HG02642 (cell line): ENCODE measurements around the gene P2RY2.
A peak's percentile ranks its signal among the peaks of the same experiment; 100 is the strongest.

Source experiments
- ATAC-seq: cut with Tn5 transposase; IDR thresholded peaks from one replicate; pipeline ENCODE4 v1.9.1; 2021; ENCODE audit warnings: mild to moderate bottlenecking; ENCODE audit not compliant: unreplicated experiment, poor library complexity

P2RY2 gene

DNA sequence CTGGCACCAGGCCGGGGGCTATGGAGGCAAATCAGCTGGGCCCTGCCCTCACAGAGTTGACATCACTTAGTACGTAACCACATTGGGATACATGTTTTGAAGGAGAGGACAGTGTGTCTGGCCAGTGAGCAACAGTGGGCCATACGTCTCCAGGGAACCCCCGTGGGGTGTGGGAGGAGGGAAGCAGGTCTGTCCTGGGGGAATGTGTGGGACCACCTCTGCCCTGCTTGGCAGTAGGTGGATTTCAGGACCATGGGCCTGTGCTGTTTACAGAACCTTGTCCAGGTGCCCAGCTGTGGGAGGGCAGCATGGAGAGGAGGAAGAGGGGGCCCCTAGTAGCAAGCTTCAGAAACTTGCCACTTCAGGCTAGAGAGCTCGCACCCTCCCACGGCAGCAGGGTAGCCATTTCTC lies 21.0 kb downstream of the P2RY2 start:
- ATAC-seq, result no peak

DNA sequence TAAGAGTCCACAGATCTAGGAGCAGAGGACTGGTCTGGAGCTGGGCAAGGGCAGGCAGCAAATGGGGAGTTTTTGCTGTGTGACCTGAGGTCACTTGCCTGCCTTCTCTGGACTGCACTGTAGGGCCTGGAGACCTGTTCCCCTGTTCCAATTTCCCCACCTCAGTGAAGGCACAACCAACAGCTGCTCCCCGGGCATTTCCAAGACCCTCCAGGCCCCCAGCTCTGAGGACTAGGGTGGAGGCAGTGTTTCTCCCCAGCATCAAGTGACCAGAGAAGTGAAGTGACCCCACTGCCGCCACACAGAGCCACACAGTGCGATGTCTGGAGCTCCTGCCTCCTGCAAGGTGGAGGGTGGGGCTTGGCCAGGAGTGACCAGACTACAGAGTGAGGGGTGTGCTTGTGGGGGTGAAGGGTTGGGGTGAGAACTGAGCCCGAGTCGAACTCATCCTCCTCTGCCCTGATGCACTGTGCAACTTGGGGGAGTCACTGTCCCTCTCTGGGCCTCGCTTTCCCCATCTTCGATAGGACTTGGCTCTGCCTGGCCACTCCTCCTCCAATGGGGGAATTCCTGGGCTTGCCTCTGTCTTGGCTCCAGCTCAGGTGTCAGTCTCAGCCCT lies 21.6 kb downstream of the P2RY2 start:
- ATAC-seq, result no peak

DNA sequence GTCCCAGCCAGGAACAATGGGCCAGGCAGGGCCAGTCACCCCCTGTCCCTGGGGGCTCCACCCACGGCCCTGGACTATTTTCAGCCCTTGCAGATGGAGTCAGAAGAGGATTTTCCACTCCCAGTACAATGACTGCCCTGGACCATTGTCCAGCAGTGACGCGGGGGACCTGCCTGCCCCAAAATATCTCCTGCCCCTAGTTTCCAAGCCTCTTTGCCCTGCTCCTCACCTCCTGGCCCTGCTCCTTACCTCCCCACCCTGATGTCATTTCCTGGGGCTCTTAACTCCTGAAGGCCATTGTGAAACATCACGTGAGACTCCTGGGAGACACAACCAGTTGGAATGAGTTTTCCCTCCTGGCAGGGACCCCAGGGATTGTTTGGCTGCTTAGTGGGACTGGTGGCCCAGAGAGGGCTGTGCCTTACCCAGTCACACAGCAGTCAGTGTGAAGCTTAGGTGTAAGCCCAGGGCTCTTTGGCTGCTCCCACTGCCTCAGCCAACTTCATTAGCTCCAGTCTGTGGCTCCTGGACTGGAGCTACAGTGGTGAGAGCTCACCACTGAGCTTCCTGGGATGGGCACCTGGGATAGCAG lies 22.2 kb downstream of the P2RY2 start:
- no peak for ATAC-seq

DNA sequence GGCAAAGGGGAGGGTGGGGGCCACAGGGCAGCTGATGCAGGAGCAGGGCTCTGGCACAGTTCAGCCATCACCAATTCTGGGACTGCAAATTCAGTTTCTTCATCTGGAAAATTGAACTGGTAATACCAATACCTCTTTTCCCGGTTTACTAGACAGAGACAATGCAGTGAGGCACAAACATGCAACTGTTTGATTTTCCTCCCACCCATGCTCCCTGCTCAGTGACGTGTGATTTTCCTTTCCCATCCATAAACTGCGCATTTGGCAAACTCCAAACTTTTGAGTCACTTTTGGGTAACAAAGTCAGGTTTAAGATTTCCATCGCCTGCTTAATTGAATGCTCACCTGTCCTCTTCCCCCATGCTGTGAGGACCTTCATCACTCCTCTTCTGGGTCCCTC lies 23.2 kb downstream of the P2RY2 start:
- ATAC-seq, result no peak

DNA sequence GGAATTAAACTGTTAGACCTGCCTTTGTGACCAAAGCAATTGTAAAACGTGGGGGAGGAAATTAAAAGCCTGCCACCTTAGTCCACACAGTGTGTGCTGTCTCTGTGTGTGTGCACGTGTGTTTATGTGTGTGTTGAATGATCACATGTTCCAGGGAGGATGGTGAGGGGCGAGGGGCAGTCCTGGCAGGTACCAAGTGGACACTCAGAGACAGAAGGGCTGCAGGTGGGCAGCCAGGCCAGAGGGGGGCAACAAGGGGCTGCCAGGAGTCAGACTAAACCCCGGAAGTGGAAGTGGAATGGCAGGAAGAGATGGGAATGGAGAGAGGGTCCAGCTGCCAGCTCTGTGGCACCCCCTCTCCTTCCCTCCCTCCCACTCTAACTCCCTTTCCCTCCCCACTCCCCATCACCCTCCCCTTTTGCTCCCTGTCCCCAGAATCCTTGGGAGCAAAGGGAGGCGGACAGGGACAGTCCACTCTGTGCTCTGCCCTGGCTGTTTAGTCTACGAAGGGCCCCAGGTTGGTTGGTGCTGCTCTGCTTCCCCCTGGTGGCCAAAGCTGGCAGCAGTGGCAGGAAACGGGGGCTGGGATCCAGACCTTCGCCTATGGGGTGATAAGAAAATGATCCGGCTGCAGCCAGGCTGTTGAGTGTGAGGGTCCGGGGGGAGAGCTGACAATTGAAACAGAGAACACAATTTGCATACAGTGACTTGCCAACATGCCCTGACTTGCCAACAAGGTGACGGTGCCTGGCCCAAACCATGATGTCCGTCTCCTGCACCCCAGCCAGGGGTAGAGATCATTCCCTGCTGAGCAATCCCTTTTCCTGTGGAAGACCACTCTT lies 24.4 kb downstream of the P2RY2 start:
- ATAC-seq, result peak; percentile 72

DNA sequence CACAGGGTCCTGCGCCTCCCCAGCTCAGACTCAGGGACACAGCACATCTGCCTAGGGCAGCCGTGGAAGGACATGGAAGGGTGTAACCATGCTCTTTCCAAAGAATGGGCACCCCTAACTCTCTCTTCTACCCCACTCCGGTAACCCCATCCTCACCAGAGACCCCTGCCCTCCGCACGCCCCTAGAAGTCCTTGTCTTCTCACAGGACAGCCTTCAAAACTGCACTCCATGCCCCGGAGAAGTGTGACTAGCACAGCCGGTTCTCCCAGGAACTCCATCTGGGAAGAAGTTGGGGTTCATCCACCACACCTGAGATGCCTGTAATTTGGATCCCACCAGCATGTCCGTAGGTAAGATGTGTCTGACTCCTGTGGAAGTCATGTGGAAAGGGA lies 25.0 kb downstream of the P2RY2 start:
- no peak for ATAC-seq

DNA sequence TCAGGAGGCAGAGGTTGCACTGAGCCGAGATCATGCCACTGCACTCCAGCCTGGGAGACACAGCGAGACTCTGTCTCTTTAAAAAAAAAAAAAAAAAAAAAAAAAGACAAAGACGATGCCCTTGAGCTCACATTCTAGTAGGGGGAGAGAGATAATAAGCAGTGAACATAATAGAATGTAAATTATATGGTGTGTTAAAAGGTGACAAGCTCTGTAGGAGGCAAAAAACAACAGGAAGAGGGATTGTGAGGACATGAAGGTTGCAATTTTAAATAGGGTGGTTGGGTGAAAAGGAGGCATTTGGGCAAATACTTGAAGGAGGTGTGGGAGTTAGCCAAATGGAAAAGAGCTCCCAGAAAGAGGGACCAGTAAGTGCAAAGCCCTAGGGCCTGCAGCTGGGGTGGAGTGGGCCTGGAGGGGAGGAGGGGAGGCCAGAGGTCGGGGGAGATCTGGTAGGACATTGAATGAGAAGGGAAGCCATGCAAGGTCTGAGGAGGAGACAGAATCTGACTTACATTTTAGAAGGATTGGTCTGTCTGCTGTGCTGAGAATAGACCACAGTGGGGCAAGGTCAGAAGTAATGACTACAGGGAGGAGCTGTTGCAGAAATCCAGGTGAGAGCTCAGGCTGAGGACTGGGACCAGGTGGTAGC lies 26.6 kb downstream of the P2RY2 start:
- ATAC-seq, result no peak

DNA sequence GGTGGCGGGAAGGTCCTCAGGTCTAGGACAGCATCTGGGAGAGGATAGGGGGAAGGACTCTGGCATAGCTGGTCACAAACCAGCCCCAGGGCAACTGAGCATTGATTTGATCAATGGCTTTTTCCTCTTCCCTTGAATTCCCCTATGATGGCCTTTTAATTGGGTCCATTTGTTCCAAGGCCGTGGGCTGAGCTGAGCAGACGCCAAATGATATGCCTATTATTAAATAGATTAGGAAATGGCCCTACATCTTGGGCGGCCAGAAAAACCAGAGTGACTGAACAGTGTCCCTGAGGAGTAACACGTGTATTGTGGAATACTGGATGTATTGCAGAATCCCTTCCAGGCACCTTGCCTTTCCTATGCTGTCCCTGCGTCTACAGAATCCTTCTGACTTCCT lies 27.4 kb downstream of the P2RY2 start:
- ATAC-seq, result no peak

DNA sequence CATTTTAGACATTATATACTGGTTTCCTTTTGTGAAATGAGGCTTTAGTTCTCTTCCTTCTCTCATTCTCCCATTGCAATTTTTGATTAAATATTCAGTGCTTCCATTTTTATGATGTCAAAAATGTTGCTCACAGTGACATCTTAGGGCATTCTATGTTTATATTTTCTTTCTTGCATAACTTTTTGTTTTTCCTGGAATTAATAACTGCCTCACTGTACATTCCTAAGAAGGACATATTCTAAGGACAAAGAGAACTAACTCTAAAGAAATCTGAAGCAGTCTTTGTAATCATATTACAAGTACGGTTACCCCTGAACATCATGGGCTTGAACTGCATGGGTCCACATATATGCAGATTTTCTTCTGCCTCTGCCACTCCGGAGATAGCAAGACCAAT lies 28.2 kb downstream of the P2RY2 start:
- no peak for ATAC-seq

DNA sequence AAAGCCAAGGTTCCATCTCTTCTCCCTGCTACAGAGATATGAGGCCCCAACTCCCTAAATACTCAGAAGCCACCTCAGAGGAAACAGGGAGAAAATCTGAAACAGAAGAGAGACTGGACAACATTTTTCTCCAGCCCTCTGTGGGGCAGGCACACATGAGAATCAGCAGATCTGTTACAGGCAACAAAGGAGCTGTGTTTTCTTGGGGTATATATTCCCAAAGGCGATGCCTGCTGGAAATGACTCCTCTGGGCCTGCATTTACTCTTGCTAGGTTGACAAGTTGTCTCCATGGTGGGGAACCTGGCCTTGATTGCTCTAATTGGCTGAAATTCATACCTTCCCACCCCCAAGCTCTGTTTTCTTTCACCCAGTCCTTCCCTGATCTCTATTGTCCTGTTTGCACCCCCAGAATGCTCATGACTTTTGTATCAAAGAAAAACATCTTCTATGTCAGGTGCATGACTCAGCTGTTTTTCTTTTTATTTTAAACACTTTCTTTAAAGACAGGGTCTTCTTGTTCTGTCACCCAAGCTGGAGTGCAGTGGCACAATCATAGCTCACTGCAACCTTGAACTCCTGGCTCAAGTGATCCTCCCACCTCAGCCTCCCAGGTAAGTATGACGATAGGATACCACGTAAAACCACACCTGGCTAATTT lies 30.6 kb downstream of the P2RY2 start:
- ATAC-seq, result no peak

DNA sequence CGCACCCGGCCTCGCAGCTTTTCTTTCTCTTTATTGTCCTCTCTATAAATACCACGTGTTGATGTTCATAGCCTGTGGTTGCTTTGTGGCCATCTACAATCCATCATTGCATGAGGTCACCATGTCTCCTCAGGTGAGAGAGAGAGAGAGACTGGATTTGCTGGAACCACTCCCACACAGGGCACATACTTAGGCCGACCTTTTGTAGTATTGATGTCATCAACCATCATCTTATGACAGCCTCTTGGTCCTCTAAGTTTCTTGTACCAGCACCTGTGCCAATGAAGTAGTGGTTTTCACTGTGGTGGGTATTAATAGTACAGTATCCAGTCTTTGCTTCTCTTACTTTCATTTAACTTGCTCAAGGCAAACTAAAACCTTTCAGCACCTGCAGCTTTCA lies 31.2 kb downstream of the P2RY2 start:
- peak; percentile 59 for ATAC-seq

DNA sequence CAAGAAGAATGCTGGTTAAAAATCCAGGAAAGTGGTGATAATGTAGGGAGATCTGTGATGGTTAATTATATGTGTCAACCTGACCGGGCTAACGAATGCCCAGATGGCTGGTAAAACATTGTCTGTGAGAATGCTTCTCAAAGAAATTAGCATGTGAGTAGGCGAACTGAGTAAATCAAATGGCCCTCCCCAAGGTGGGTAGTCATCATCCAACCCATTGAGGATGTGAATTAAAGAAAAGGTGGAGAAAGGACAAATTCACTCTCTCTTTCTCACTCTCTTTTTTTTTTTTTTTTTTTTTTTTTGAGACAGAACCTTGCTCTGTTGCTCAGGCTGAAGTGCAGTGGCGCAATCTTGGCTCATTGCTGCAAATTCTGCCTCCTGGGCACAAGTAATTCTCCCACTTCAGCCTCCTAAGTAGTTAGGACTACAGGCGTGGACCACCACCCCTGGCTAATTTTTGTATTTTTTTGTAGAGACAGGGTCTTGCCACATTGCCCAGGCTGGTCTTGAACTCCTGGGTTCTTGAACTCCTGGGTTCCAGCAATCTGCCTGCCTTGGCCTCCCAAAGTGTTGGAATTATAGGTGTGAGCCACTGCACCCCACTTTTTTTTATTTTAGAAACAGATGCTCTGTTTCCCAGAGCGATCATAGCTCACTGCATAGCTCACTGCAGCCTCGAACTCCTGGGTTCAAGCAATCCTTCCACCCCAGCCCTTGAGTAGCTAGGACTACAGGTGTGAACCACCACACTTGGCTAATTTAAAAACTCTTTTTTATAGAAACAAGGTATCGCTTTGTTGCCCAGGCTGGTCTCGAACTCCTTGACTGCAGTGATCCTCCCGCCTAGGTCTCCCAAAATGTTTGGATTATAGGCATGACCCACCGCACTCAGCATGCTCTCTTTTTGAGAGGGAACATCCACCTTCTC lies 32.0 kb downstream of the P2RY2 start:
- ATAC-seq, result peak; percentile 11

DNA sequence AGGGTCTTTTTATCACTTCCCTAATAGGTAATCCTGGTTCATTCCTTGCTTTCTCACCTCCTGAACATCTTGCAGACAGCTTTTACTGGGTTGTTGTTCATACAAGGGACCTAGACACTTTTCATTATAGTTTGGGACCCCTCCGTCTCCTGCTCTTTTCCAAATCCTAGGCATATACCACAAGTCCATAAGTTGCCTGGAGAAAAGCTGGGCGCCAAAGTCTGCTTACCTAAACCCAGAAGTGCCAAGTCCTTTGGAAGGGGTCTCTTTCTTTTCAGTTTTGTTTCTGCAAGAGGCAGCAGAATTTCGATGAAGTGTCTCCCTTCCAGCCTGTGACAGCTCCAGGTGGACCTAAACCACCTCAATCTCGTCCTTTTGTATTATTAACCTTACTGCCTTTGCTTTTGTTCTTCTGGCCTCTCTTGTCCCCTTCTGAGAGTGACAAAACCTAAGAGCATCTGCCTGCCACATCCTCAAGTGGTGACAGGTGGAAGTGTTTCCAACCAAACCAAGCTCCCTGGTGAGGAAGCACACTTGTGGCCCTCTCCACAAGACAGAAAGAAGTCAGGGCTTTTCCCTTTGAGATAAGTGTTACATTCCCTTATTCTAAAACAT lies 34.6 kb downstream of the P2RY2 start:
- ATAC-seq, result no peak

DNA sequence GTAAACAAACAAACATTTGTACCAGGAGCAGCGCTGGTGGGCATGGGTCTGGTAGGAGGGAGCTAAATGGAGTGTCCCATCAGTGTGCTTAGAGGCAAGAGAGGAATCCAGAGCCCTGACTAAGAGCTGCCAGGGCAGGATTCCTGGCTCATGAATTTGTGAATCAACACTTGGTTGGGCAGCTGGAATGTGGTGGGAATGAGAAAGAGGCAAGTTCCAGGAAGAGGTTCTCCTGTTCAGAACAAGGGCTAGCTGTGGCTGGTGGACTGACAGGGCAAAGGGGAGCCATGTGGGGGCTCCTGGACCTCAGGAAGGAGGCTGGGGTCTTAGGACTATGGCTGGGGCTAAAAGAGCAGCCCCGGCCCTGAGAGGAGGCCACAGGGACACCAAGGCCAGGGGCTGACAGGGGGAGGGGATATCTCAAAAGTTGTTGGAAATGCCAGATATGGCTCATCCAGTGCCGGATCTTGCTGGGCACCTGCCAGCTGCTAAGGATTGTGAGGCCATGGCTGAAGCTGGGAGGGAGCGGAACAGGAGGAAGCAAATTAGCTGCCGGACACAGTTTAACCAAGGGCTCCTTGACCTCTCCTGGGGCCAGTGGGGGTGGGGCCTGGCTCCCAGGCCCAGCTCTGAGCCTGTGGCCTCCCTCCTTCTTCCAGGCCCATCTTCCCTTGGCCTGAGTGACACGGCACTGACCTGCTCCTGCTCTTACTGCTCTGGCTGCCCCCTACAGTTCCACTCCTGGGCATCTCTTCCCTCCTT lies 39.4 kb downstream of the P2RY2 start:
- ATAC-seq, result no peak

DNA sequence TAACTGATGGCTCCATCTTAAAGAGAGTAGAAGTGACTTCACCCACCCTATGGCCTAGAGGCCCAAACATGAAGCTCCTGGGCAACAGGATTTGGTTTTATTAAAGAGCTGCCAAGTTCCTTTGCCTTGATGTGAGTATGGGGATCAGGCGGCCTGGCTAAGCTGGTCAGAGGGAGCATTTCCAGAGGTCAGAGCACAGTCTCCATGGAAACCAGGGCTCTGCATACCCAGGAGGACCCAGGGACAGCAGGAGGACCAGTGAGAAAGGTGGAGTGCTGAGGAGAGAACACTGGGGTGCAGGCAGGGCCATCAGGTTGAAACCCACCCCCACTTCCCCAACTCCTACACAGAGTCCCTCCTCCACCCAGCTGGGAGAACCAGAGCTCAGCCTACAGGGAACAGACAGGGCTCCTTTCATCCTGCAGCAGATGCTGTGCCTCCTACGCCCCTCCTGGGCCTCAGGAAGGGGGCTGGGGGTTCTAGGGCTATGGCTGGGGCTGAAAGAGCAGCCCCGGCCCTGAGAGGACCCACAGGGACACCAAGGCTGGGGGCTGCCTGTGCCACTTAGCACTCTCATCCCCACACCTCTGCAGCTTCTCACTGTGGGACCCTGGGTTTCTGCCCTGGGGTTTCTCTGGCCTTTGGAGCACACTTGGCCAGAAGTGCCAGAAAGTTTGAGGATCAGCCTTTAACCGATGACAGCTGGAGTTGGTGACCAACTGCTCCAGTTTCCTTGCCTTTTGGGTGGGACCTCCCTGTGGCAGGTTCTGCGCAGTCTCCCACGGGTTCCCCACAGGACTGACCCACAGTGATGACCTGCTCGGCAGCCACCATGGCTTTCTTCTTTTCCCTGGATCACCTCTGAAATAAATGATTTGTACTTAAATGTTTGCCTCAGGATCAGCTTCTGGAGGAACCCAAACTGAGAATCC lies 40.3 kb downstream of the P2RY2 start:
- ATAC-seq, result no peak

DNA sequence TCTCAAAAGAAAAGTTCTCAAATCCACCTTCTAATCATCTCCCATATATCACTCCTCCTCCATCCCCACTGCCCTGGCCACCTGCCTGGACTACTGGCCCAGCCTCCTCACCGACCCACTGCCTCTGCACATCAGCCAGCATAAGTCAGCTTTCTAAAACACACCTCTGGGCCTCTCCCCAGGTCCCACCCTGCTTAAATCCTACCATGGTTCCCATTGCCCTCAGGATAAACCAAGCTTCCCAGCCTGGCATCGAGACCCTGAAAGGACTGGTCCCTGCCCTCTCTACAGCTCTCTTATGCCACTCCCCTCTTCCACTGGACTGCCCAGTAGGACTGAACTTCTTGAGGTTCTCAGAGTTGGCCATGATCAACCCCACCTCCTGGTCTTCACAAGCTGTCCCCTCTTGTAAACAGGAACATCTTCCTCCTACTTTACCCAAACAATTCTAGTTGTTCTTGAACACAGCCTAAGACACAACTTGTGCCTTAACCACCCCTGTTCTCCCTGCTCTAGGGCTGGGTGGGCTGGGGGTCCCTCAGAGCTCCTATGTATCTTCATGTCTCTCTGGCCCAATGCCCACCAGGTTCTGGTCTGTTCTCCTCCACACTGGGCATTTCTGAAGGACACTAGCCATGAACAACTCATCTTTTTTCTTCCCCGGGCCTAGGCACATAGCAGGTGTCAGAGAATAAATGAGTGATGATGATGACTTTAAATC lies 41.5 kb downstream of the P2RY2 start:
- no peak for ATAC-seq

DNA sequence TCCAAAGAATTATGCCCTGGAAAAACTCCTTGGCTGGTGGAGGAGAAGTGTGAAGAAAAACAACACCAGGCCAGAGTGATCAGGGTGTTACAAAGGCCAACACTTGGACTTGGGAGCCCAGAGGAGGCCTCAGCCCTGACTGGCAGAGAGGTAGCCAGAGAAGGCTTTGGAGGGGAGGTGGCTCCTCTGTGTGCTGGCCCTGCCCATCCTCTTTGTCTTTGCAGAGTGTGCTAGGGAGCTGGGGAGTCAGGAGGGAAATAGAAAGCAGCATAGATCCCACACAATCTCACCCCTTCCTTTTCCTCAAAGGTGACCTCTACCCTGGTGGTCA lies 42.0 kb downstream of the P2RY2 start:
- no peak for ATAC-seq
